GM18907 (cell line): ENCODE results near the gene MON2.

Experiments used
- ATAC-seq: cut with Tn5 transposase; IDR thresholded peaks from one replicate; pipeline ENCODE4 v1.9.1; 2021; ENCODE audit warnings: mild to moderate bottlenecking, moderate library complexity; ENCODE audit not compliant: unreplicated experiment

Gene MON2

DNA sequence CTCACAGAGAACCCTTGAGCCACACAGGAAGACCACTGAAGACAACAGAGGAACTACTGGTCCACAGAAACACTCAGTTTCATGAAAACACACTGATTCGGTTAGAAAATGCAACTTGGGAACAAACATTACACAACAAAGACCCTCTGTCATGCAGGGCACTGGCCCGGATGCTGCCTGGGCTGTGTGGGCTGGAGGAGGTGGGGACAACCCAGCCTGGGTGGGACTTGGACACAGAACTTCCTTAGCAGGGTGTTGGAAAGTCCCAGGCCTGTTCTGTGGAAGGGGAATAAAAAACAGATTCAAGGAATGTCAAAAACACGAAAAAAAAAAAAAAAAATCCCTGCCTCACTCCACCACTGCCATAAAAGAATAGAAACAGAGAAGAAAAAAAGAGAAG is 181.0 kb downstream of the MON2 start:
- ATAC-seq = no peak

- no peak for ATAC-seq
Measured at GRCh38 chr12:62649412-62650138, 182.9 kb downstream of the MON2 start.
